Measurements from ENCODE around the gene SPCS1.

- TF ChIP-seq CTCF (IDR thresholded peaks at IDR 0.05), result no peak
- no peak for TF ChIP-seq POLR2A (IDR thresholded peaks at IDR 0.05)
These were observed 48.5 kb downstream of the SPCS1 start for GRCh38 chr3:52754373-52754772.

Measured in lower leg skin (tissue), 3 donors.